ENCODE data around the gene SLC22A31.

DNA sequence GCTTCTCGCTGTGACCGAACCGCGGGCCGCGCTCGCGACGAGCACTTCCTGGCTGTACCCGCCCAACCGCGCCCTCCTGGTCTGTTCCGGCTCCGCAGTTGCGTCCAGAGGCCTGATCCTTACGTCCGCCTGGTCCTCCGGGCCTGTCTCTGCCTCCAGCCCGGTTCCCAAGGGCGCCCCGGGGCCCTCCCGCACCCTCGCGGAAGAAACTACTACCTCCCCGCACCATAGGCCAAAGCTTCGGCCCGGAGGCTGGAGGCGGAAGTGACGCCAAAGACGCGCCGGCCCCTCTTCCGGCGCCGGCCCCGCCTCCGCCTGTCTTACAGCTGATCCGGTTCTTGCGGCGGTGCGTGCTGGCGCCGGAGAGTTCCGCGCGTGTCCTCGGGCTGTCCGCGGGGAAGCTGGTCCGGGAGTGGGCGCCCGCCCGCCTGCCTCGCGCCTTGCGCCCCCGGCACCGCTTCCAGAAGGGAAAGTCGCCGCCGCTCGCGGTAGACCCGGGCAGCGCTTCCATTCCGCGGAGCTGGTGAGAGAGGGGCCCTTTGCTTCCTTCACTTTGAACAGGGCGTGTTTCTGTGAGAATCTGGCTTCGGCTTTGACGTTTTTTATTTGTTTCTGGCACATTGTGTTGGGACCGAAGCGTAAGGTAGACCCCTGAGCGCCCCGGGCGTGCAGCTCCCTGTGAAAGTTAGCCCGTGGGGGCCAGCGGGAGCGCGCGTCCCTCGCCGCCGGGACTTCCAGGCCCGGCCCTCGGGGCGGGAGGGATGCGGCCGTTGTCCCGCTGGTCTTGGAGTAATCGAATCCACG is 17.3 kb upstream of the SLC22A31 start, which contains the start of gene ZNF778:
- TF ChIP-seq, protein P1, sequence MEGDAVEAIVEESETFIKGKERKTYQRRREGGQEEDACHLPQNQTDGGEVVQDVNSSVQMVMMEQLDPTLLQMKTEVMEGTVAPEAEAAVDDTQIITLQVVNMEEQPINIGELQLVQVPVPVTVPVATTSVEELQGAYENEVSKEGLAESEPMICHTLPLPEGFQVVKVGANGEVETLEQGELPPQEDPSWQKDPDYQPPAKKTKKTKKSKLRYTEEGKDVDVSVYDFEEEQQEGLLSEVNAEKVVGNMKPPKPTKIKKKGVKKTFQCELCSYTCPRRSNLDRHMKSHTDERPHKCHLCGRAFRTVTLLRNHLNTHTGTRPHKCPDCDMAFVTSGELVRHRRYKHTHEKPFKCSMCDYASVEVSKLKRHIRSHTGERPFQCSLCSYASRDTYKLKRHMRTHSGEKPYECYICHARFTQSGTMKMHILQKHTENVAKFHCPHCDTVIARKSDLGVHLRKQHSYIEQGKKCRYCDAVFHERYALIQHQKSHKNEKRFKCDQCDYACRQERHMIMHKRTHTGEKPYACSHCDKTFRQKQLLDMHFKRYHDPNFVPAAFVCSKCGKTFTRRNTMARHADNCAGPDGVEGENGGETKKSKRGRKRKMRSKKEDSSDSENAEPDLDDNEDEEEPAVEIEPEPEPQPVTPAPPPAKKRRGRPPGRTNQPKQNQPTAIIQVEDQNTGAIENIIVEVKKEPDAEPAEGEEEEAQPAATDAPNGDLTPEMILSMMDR (IDR thresholded peaks at IDR 0.05; ENCODE audit: low read depth, low read length): no peak
- no peak for TF ChIP-seq EZH2phosphoT487 (IDR thresholded peaks at IDR 0.05; ENCODE audit: low read depth)
